ENCODE results near the gene SSC4D. TPM values are rescaled to one million over a fixed set of nuclear protein-coding genes. Genes with fewer than 3 reads are reported as not detected.

SSC4D gene
- total RNA-seq, 1 experiment from 2014 or later = 14.8 TPM

DNA sequence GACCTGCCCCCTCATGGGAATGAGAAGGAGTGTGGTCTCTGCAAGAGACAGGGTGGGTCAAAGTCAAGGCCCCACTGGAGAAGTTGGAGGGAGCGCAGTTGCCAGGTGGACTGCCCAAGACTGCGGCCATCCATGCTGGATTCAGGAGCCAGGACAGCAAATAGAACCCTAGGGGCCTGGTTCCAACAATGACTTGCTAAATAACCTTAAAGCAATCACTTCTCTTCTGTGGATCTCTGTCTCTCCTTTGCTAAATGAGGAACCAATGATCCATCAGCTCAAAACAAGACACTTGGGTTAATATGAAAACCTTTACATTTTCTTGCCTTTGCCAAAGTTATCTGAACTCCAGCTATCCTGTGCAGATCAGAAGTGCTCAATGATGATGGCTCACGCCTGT is 38.1 kb downstream of the SSC4D start:
- Histone ChIP-seq H3K18ac (ENCODE audit: insufficient read length, low read depth, low read length) (no peak overlapping the region), H3K4ac (ENCODE audit: low read depth, low read length) (no peak overlapping the region), H3K23ac (ENCODE audit: insufficient read length, low read depth, low read length) (no peak overlapping the region), H3K14ac (ENCODE audit: insufficient read depth, low read length) (no peak overlapping the region), H2BK15ac (ENCODE audit: low read depth, low read length) (no peak overlapping the region), H3K9me3 (ENCODE audit: control insufficient read depth, low read depth, low read length) (no peaks in the 10 kb centered on the region), H2AFZ (ENCODE audit: low read length) (no peak overlapping the region), H3K4me1 (ENCODE audit: insufficient read depth, low read length) (no peaks in the 10 kb centered on the region), H2BK5ac (ENCODE audit: insufficient read length, low read length) (no peak overlapping the region), H3T11ph (ENCODE audit: low read length) (no peak overlapping the region), H4K91ac (ENCODE audit: insufficient read length, low read depth, low read length) (no peak overlapping the region), H3K79me2 (ENCODE audit: insufficient read depth, low read length) (no peaks in the 10 kb centered on the region), H2AK5ac (ENCODE audit: insufficient read length, low read length) (no peak overlapping the region), H3K79me1 (ENCODE audit: insufficient read depth, low read depth, low read length, poor library complexity, severe bottlenecking) (no peaks in the 10 kb centered on the region), H2BK12ac (ENCODE audit: insufficient read length, low read depth, low read length) (no peak overlapping the region), H3K27me3 (ENCODE audit: insufficient read depth, low read length) (no peaks in the 10 kb centered on the region), H4K20me1 (ENCODE audit: control insufficient read depth, insufficient read depth, insufficient read length) (no peaks in the 10 kb centered on the region), H3K23me2 (ENCODE audit: insufficient read length, low read depth, low read length, poor library complexity, severe bottlenecking) (no peaks in the 10 kb centered on the region), H4K5ac (ENCODE audit: insufficient read length, low read depth, low read length) (no peak overlapping the region), H2BK120ac (ENCODE audit: low read depth, low read length, poor library complexity, severe bottlenecking) (no peak overlapping the region), H4K8ac (replicated peaks; ENCODE audit: insufficient read length, low read depth, low read length) (no peak overlapping the region), H3K27ac (ENCODE audit: insufficient read length, low read depth, low read length) (no peak overlapping the region), H2BK20ac (ENCODE audit: low read depth, low read length, poor library complexity, severe bottlenecking) (no peak overlapping the region), H3K4me2 (ENCODE audit: insufficient read depth, insufficient read length, low read length) (no peak overlapping the region), H3K56ac (ENCODE audit: insufficient read length, low read depth, low read length) (no peak overlapping the region), H3K9ac (ENCODE audit: extremely low read depth, insufficient read length, low read length) (no peak overlapping the region)
- Mint-ChIP-seq H3K27me3 (ENCODE audit: low read depth) (peaks cover 6% of the 10 kb centered on the region), H3K4me3 (no peak overlapping the region), H3K36me3 (ENCODE audit: insufficient read depth in 1 of 3, low read depth in 3 of 3) (peaks cover 0 to 4% (median 0%) of the 10 kb centered on the region in 3 experiments; a peak in 2 of 7 replicates), H3K9me3 (no peaks in the 10 kb centered on the region; a peak in 1 of 5 replicates), H3K4me1 (peaks cover 10 to 12% of the 10 kb centered on the region in 2 experiments; a peak in 3 of 4 replicates), H3K27ac (no peak overlapping the region; a peak in 1 of 7 replicates)
- no CpG with 5 or more reads among the region's 3 CpGs for WGBS (ENCODE audit: extremely low coverage, insufficient read length, low lambda C conversion rate)
- TF ChIP-seq, protein P1, sequence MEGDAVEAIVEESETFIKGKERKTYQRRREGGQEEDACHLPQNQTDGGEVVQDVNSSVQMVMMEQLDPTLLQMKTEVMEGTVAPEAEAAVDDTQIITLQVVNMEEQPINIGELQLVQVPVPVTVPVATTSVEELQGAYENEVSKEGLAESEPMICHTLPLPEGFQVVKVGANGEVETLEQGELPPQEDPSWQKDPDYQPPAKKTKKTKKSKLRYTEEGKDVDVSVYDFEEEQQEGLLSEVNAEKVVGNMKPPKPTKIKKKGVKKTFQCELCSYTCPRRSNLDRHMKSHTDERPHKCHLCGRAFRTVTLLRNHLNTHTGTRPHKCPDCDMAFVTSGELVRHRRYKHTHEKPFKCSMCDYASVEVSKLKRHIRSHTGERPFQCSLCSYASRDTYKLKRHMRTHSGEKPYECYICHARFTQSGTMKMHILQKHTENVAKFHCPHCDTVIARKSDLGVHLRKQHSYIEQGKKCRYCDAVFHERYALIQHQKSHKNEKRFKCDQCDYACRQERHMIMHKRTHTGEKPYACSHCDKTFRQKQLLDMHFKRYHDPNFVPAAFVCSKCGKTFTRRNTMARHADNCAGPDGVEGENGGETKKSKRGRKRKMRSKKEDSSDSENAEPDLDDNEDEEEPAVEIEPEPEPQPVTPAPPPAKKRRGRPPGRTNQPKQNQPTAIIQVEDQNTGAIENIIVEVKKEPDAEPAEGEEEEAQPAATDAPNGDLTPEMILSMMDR (conservative IDR thresholded peaks at IDR 0.05) = no peak
- no peak for DNase-seq

Measured in H9 (cell line).